GM18873 (cell line): ENCODE data around the gene APOL2.
"Not testable (repeated sequence)": the region's sequence is repeated elsewhere in the genome, so short reads cannot be mapped to it uniquely, and the experiment has no call there.

Experiments used
- ATAC-seq: cut with Tn5 transposase; IDR thresholded peaks from one replicate; pipeline ENCODE4 v1.9.1; 2021; ENCODE audit warnings: mild to moderate bottlenecking, moderate library complexity, moderate number of reproducible peaks; ENCODE audit not compliant: unreplicated experiment, low FRiP score

Gene APOL2

GRCh38 chr22:36202906-36203305, 36.4 kb downstream of the APOL2 start:
- ATAC-seq: not testable (repeated sequence)

GRCh38 chr22:36201630-36202319, 37.6 kb downstream of the APOL2 start, which contains the start of gene APOL4:
TSS of gene APOL4 (minus strand) at chr22:36201809. CDS start at chr22:36201734, 75 bp downstream.
- ATAC-seq: no peak

- not testable (repeated sequence) for ATAC-seq
Observed at GRCh38 chr22:36201025-36201424, 38.3 kb downstream of the APOL2 start.

GRCh38 chr22:36199001-36199551, 40.3 kb downstream of the APOL2 start:
- ATAC-seq: no peak

- ATAC-seq: no peak
Observed at GRCh38 chr22:36198536-36198935, 40.8 kb downstream of the APOL2 start.

- ATAC-seq: no peak
Observed at GRCh38 chr22:36197514-36198146, 41.7 kb downstream of the APOL2 start.

GRCh38 chr22:36197065-36197440, 42.3 kb downstream of the APOL2 start:
- ATAC-seq: no peak

- ATAC-seq: no peak
Observed at GRCh38 chr22:36196254-36197064, 42.9 kb downstream of the APOL2 start.

- no peak for ATAC-seq
Observed at GRCh38 chr22:36194971-36195370, 44.4 kb downstream of the APOL2 start.

- ATAC-seq: no peak
Observed at GRCh38 chr22:36194385-36194784, 44.9 kb downstream of the APOL2 start.

- ATAC-seq: no peak
Observed at GRCh38 chr22:36193577-36193976, 45.8 kb downstream of the APOL2 start.

GRCh38 chr22:36193171-36193570, 46.2 kb downstream of the APOL2 start:
- no peak for ATAC-seq

- ATAC-seq: no peak
Observed at GRCh38 chr22:36192542-36192941, 46.8 kb downstream of the APOL2 start.

GRCh38 chr22:36191106-36191836, 48.1 kb downstream of the APOL2 start:
- ATAC-seq: no peak

GRCh38 chr22:36187862-36188261, 51.5 kb downstream of the APOL2 start:
- ATAC-seq: not testable (repeated sequence)

GRCh38 chr22:36185828-36186624, 53.3 kb downstream of the APOL2 start:
- no peak for ATAC-seq

GRCh38 chr22:36184433-36185025, 54.8 kb downstream of the APOL2 start:
- no peak for ATAC-seq

- no peak for ATAC-seq
Observed at GRCh38 chr22:36183446-36183845, 55.9 kb downstream of the APOL2 start.

GRCh38 chr22:36182857-36183256, 56.5 kb downstream of the APOL2 start:
- ATAC-seq: no peak
